CD4-positive, alpha-beta T cell treated with Interleukin-10 for 1 hour (primary cell): ENCODE data around the gene EARS2.
A peak's percentile ranks its signal among the peaks of the same experiment; 100 is the strongest.
"Not testable (repeated sequence)": the region's sequence is repeated elsewhere in the genome, so short reads cannot be mapped to it uniquely, and the experiment has no call there.

Experiments
- DNase-seq: peaks from one replicate; pipeline ENCODE4 v3.0.0-alpha.2; 2020

Gene EARS2

DNA sequence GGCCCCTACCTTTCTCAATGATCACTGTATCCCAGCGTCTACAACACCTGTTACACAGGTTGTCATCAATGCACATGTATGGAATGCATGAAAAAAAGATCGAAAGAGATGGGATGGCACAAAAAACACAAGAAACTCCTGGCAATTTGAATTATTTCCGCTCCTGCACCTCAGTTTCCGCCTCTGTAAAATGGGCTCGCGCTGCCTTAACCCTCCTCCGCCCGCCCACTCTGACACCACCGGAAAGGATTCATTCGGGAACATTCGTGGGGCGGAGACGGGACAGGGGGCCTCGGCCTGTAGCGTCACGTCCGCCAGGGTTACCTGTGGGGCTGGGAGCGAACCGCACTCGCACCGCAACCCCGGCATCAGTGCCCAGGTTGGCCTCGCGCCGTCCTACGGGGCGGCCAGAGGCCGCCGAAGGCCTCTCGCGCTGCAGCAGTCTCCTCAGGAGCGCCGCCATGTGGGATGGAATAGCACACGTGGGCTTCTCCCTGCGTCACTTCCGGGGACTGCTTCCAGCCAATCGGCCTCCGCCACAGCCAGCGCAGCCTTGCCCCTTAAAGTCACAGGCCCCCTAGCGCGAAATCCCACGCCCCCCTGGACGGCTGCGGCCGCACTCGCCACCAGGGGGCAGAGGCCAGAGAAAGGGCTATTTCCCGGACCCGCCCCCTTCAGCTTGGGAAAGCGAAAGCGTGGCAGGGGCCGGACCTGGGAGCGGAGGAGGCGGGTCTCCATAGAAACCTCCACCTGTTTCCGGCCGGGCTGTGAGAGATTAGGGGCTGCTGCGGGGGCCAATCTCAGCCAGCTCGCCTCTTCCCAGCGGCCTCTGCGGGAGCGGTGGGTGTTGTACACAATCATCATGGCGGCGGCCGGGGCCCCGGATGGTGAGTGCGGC, at the start of gene EARS2, which contains the start of gene UBFD1:
Gene EARS2, minus strand, starts transcription at position 470 of the 898 bp plus-strand sequence. Its CDS starts 7 bp downstream, at position 463.
Gene UBFD1, plus strand, starts transcription at position 847 of the 898 bp plus-strand sequence. Its CDS starts 16 bp downstream, at position 863.
- DNase-seq: peak; percentile 96

DNA sequence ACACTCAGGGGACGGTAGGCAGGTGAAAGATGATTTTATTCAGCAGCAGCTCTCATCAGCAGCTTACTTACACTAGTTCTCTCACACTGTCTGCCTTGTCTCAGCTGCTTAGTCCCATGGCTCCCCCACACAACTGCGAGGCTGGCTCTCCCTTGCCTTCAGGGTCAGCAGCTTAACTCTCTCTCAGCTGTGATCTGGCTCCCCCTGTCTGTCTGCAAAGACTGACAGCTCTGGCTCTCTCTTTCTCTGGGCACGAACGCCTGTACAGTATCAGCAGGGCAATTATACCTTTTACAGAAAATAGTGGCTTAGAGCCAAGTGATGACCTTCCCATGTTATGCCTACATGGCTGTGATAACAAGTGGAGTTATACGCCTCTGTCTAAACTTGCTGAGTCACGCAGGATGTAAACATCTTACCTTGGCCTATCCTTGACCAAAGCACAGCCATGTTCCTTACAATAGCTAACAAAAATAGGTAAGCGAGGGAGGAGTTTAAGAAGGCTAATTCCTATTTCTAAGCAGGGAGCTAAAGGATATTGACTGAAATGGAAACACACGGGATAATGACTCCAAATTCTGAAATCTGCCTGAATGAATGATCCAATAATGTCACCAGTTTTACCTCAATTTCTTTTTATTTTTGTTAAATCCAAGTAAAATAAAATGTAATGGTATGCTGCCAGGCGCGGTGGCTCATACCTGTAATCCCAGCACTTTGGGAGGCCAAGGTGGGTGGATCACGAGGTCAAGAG, 40.0 kb upstream of the EARS2 start:
- peak; percentile 35 for DNase-seq

DNA sequence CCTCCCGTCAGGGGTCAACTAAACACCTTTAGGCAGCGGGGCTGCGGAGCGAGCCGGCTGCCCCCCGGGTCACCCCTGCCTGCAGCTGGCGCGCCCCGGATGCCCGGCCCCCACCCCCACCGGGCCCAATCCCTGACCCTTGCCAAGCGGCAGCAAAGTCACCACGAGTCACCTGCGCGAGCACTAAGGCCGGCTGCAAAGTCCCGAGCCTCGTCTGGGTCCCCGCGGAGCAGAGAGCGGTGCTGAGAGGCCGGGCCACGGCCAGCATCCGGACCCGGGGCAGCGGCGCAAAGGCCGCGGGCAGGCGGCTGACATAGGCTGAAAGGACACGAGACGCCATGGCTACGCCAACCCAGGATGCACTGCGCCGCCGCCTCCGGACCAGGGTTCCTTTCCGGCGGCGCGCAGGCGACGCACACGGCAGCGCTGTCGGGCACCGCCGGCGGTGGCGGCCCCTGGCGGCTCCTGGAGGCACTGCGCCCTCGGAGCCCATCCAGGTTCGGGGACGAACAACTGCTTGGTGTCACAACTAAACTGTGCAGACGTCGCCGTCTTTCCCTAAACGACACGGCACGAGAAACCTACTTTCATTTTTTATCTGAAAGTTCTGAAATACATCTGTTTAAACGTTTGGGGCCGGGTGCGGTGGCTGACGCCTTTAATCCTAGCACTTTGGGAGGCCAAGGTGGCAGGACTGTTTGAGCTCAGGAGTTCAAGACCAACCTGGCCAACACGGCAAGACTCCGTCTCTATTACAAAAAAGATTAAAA, 39.0 kb upstream of the EARS2 start, which contains the start of gene NDUFAB1:
Gene NDUFAB1, minus strand, starts transcription at position 366 of the 770 bp plus-strand sequence. Its CDS starts 26 bp downstream, at position 340.
- DNase-seq: peak; percentile 92

DNA sequence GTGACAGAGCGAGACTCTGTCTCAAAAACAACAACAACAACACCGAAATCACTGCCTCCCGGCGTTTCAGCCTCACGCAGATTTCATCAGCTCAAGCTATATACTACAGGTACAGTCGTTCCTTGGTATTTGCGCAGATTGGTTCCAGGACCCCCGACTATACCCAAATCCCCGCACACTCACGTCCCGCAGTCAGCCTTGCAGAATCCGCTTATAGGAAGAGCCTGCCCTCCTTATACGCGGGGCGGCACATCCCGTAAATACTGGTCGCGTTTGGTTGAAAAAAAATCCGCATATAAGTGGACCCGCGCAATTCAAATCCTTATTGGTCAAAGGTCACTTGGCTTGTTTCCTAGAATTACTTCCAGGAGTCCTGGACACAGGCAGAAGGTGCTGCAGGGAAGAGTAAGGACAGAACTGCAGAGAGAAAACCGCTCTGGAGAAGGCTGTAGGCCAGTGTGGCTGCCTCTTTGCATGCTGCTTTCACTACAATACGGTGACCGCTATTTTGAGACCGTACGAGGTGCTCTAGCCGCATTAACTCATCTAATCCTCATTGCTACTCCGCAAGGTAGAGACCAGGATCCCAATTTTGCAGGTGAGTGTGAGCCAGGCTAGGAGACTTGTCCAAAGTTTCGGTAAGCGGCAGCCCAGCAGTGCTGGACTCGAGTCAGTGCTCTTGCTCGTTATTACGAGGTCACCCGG, 38.2 kb upstream of the EARS2 start:
- DNase-seq: no peak

DNA sequence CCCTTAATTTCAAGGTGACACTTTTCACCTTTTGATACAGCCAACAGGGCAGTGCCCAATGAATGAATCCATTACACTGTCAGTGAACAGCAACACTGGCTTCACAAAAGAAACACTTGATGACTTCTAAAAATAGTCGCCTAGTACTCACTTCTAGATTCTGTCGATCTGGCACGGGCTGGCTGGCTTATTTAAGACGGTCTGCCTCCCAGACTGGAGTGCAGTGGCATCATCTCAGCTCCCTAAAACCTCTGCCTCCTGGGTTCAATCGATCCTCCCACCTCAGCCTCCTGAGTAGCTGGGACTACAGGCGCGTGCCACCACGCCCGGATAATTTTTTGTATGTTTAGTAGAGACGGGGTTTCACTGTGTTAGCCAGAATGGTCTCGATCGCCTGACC, 37.0 kb upstream of the EARS2 start:
- DNase-seq: no peak

DNA sequence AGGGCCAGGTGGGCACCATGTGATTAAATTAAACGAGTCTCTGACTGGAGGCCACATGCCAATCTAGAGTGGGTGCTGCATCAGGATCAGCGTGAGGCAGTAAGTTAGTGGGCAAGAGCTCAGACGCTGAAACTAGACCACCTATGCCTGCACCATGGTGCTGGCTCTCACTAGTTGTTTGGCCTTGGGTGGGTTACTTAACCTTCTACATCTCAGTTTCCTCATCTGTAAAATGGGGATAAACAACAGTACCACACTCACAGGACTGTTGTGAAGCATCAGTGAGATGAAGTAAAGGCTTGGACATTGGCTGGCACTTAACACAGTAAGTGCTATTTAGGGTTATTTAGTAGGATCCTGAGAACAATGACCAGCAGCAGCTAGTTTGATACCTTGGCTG, 33.0 kb upstream of the EARS2 start:
- no peak for DNase-seq

DNA sequence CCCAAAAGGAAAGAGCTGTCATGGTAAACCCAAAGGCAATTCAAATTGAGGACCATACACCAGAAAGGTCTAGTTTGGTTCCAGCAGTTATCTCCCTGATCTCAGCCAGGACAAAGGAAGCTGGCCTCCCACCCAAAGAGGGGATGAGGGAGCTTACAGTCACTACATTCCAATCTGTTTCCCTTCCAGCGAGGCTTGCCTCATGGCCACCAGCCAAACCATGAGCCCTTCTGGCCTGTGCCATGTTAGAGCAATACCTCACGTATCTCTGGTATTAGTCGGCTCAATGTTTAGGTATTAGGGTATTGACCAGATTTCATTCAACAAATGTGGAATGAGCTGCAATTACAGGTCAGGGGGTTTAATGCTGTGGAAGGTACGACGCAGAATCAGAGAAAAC, 30.6 kb upstream of the EARS2 start:
- no peak for DNase-seq

DNA sequence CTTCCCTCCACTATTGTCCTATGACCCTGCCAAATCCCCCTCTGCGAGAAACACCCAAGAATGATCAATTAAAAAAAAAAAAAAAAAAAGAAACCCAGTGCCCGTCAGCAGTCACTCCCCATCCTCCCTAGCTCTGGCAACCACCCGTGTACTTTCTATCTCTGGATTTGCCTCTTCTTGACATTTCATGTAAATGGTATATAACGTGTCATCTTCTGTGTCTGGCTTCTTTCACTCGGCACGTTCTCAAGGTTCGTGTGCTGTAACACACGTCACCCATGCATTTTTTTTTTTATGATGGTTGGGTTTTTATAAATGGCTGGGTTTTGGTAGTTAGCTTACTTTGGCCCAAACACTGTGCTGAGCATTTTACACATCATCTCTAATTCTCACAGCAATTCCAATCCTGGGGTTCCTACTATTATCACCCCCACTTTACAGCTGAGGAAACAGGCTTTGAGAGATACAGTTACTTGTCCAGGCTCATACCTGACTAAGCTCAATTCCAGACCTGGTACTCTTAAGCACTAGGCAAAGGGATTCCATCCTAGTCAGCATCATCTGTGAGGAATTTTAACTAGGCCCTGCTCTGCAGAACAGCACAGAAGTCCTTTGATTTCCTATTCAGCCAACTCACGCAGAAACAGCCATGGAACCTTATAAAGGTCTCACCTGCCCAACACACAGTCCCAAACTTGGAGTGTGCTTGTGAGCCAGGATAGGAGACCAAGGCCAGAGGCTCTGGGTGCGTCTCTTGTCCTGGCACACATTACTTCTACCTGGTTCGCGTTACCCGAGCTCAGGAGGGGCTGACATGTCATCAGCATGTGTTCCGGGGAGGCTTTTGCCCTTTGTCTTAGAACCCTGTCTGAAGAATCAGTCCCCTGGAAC, 27.3 kb upstream of the EARS2 start:
- DNase-seq: no peak

DNA sequence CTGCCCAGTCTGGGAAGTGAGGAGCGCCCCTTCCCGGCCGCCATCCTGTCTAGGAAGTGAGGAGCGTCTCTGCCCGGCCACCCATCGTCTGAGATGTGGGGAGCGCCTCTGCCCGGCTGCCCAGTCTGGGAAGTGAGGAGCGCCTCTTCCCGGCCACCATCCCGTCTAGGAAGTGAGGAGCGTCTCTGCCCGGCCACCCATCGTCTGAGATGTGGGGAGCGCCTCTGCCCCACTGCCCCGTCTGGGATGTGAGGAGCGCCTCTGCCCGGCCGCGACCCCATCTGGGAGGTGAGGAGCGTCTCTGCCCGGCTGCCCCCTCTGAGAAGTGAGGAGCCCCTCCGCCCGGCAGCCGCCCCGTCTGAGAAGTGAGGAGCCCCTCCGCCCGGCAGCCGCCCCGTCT, 26.1 kb upstream of the EARS2 start:
- DNase-seq: not testable (repeated sequence)

DNA sequence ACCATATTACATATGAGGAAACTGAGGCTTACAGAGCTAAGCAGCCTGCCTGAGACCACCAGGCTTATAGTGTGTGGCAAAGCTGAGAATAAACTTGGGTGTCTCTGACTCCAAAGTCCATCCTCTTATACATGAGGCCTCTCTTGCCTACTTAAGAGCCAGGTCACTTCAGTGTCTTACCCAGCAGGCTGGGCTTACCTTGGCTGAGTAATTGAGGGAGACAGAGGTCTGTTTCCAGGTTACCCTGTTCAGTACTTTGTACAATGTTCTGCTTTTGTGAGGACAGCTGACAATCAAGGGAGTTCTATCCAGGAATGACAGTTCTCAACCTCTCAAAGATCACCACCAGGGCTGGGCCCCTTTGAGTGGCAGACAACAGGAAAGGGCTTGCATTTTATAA, 24.6 kb upstream of the EARS2 start:
- no peak for DNase-seq

DNA sequence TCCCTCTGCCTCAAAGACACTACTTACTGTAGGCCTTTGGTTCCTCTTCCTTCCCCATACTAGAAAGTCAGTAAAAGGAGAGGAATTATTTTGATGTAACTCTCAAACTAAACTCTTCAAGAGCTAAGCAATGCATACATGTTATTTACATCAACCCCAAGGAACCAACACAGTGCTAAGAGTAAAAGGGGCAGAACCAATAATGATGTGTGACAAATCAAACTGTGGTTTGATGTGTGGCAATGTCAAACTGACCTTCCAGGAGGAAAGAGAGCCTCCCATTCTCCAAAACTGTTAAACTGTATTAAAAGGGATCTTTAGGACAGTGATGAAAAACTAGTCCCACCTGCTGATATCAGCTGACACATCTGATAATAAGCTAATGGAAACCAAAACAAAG, 23.2 kb upstream of the EARS2 start:
- DNase-seq: no peak

DNA sequence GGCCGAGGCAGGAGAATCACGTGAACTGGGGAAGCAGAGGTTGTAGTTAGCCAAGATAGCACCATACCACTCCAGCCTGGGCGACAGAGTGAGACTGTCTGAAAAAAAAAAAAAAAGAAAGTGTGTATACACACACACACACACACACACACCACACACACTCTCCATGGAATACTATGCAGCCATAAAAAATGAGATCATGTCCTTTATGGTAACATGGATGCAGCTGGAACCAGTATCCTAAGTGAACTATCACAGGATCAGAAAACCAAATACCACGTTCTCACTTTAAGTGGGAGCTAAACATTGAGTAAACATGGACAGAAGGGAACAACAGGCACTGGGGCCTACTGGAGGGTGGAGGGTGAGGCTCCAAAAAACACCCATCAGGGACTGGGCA, 22.2 kb upstream of the EARS2 start:
- DNase-seq: no peak

DNA sequence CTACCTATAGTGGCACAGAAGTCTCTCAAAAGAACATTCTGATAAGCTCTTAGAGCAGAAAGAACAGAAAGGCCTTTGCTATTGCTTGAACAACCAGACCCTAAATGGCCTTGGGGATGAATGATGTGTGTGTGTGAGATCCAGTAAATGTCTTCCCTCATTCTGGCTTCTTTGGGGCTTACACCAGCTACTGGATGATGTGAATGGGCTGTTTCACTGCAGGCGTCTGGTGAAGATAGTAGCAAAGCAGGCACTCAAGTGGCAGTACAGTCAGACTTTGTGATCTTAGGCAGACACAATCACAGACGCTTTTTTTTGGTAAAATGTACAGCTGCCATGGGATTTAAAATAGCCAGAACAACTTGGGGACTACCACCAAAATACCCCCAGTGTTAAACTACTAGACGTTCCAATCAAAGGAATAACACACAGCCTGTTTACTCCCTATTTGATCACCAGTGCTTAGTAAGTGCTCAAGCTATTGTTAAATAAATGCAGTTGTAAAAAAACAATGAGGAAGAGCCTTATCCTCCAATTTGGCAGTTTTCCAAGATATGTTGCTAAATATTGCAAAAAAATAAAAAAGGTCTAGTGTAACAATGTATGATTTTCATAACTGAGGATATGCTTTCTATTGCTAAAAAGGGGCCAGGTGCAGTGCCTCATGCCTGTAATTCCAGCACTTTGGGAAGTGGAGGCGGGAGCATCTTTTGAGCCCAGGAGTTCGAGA, 21.1 kb upstream of the EARS2 start:
- DNase-seq: no peak

DNA sequence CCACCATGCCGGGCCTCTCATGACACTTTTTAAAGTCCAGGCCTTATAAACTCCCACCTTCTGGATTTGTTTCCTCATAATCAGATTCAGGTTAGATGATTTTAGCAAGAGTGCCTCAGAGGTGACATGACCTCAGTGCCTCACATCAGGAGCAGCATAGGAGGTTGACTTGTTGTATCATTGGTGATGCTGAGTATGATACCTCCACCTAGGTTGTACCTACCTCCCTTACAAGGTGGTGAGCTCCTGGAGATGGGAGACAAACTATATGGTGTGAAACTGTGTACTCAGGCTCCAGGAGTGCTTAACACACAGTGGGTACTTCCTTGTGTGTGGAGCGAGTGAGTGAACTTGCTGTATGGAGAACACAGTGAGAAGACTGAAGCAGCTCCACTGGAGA, 20.3 kb upstream of the EARS2 start:
- DNase-seq: no peak

DNA sequence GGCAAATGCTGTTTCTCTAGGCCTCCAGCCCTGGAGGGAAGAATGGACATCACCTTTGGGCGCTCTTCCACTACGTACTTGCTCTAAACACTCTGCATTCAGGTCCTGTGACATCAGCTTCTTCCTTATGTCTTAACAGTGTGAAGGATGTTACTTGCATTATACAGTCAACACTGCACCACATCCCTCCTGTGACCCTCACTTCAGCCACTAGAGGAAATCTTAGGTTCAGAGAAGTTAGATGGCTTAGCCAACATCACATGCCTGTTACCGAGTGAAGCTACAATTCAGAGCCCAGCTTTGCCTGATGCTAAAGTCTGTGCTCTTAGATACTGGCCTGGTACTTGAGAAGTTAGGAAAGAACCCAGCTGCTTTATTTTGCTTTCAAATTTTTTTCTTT, 18.7 kb upstream of the EARS2 start:
- DNase-seq: no peak

DNA sequence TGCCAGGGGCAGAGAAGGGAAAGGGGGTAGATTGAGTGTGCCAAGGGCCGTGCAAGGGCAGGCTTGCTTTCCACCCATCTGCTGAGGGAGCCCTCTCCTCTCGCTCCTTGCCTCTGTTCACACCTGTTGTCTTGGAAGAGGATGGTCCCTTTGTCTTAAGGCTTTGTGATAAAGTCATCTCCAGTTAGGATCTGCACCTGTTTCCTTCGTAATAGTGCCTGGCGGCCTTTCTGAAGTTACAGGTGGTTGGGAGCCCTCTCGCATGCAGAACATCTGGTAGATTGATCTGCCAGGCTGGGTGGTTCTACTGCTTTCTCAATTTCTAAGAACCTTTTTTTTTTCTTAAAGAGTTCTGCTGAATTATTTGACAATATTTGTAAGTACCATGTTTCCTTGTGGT, 16.7 kb upstream of the EARS2 start:
- DNase-seq: no peak

DNA sequence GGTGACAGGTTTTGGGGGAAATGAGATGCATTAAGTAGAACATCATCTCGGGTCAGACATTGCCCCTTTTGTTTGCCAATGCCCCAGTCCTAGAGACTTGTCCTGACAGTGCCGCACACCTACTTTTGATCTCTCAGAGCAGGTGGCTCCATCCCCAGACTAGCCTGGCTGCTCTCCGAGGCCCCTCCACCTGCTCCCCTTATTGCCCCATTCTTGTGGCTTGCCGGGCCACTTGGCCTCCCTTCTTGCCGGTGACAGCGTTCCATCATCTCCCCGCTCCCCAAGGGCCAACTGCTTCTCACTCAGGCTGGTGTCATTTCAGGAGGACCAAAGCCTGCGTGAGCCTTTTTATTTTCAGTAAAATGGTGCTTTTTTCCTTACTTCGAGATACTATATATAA, 15.2 kb upstream of the EARS2 start:
- DNase-seq: no peak

DNA sequence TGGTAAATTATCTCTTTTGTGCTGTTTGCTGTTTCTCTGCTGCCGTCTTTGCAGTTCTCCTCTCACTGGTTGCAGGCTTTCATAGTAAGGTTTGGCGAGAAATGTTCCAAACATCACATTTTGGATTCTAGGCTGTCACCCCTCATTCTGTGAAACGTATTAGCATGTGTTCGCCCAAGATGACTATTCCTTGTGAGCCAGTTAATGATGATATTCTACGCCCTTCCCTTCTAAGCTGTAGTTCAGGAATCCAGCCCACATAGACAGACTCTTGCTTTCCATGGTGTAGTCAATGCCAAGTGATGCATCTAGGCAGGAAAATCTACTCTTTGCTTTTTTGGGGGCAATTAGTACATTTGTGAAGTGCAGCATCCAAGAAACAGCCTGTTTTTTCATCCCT, 14.7 kb upstream of the EARS2 start:
- DNase-seq: no peak

DNA sequence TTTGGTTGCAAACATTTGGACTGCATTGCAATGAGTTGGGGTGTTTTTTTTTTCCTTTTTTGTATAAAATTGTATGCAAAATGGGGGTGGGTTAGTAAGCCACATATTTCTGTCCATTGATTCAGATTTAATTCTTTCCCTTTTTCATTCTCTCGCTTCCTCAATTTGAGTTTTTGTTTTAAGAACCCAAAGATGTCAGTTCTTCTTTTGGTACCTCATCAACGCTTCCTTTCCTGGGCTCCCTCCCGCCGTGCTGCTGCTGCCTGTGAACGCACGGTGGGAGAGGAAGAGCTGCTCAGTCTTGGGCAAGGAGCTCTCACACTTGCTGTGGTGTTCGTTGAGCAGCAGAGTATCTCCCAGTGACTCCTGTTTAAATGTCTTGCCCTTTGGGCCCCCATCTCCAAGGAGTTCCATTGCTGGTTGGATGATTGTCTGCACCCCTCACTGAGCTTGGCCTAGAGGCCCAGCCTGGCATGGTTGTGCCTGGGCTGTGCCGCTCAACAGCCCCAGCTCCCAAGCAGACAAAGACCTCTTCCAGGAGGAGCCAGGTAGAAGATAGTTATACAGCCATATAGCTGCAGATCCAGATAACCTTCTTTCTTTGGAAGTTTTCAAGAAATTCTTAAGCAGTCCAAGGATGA, 14.0 kb upstream of the EARS2 start:
- DNase-seq: no peak

DNA sequence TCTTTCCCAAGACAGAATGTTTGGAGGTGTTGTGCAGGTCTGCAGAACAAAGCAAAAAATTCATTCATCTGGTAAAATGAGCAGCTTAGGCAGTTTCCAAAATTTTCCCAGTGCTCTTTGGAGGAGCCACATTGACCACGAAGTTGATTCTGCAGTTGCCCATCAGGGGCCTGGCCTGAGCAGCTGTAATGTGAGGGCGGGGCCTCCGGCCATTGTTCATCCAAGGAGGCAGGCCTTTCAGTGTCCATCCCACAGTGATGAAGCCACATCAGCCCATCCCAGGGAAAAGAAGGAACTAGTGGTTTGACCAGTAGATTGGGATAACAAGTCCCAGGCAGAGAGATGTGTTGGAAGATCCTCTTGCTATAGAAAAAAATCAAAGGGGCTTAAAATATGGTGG, 10.5 kb upstream of the EARS2 start:
- DNase-seq: no peak
